SKM-1 treated with dmso at 0.1 percent for 144 hours (cell line): ENCODE results near the gene SEC24C.
A peak's percentile ranks its signal among the peaks of the same experiment; 100 is the strongest.

Experiments used
- DNase-seq: peaks from one replicate; lab custom pipeline; 2025; ENCODE audit not compliant: unreplicated experiment; lab: John Stamatoyannopoulos, UW

Gene SEC24C

DNA sequence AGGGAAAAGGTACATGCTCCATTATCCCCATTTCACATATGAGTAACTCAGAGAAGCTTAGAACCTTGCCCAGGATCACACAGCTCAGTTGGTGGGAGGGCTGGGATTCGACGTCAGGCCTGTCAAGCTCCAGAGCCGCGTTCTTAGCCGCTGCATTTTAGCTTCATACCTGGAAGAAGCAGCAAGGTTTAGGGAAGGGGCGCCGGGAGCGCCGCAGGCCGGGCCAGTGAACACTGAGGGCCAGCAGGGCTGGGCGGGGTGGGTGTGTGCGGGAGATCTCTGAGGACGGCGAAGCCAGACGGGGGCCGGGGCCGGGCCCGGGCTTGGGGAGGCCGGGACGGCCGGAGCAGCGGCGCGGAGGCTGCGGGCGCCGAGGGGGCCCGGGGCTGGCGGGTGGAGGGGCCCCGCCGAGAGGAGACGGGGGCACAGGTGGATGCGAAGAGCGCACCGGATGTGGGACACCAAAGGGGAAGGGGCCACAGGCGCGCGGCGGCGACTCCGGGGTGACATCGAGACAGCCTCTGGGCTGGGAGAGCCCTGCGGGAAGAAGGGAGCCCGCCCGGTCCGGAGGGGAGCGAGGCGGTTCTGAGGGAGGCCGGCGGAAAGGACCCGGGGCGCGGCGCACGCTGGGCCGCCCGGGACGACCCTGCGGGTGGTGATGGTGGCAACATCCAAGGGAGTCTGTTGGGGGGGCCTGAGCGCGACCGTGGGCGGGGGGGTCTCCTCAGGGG, 66.7 kb downstream of the SEC24C start:
- DNase-seq: no peak

GRCh38 chr10:73812657-73813056, 68.5 kb downstream of the SEC24C start:
- no peak for DNase-seq

DNA sequence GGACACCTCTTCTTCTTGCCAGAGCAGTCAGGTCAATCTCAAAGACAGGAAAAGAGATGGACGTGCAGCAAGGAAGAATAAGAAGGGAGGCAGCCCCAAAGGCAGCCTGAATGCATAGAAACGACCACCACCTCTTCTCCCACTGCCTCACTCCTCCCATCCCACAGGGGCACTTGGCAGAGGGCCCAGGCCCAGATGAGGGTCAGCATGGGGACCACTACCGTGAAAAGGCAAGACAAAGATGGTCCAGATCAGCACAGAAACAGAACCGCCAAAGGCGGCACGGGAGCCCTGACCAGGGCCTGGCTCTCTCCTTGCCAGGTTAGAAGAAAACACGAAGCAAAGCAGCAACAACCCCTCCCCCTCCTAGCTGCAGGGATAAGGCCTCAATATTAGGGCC, 69.2 kb downstream of the SEC24C start:
- no peak for DNase-seq

- no peak for DNase-seq
These were observed 70.2 kb downstream of the SEC24C start for GRCh38 chr10:73814276-73814895.

DNA sequence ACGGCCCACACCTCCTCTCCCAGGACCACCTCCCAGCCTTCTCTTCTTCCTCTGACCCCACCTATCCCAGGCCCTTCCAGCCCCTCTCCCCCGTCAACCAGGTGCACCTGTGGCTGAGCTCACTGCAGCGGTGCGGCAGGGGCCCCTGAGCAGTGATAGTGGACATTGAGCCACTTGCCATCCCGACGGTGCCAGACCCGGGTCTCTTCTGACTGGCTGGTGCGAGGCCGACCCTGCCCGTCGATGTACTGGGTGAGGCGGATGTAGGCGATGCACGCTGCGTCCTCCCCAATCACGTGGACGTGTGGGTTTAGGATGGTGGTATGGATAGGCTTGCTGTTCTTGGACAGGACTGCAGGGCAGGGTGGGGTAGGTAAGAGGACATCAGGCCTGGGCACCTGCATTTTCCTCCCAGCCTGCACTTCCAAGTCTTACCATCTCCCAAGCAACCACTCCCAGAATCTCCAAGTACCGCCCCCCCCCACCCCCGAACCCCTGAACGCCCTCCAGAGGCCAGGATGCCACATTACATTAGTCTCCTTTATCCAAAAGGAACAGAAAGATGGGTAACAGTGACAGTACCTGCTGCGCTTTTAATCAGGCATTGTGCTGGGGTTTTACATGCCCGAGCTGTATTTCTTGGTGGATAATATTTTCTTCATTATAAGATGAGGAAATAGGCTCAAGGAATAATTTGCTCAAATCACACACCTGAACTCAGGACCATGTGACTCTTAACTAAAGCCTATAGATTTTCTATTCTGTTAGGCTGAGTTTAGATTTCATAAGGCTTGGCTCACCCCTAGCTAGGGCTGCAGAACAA, 70.9 kb downstream of the SEC24C start:
- DNase-seq: peak; percentile 12

DNA sequence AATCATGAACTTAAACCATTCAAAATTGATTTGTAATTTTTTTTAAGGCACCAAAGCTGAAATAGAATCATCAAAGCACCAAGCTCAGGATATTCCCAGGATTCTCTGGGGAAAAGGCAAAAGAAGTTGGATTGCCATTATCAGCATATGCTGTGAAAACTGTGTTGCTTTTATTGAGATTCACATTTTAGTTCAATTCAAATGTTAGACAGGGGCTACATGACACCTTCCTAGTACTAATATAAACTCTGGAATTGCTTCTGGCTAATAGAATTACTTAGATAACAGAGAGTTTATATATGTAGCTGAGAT, 71.5 kb downstream of the SEC24C start:
- DNase-seq: no peak

GRCh38 chr10:73816917-73817729, 73.0 kb downstream of the SEC24C start:
- no peak for DNase-seq

DNA sequence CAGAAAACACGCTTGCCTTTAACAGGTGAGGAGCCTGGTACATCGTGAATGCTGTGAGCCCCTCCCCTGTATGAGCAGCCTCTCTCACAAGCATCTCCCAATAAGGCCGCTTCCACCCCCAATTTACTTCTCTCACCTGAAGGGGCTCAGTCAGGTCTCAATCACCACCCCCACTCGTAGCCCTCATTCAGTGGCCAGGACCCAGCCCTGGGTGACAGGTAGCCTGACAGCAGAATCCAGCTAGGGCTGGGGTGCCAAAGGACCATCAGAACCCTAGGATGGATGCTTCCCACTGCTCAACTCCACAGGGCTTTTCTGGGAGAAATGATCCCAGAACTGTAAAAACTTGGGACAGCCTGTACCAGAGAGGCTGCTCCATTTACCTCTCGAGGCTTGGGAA, 73.7 kb downstream of the SEC24C start:
- no peak for DNase-seq

- no peak for DNase-seq
These were observed 74.2 kb downstream of the SEC24C start for GRCh38 chr10:73818402-73818801.

GRCh38 chr10:73819081-73819480, 74.9 kb downstream of the SEC24C start:
- no peak for DNase-seq

DNA sequence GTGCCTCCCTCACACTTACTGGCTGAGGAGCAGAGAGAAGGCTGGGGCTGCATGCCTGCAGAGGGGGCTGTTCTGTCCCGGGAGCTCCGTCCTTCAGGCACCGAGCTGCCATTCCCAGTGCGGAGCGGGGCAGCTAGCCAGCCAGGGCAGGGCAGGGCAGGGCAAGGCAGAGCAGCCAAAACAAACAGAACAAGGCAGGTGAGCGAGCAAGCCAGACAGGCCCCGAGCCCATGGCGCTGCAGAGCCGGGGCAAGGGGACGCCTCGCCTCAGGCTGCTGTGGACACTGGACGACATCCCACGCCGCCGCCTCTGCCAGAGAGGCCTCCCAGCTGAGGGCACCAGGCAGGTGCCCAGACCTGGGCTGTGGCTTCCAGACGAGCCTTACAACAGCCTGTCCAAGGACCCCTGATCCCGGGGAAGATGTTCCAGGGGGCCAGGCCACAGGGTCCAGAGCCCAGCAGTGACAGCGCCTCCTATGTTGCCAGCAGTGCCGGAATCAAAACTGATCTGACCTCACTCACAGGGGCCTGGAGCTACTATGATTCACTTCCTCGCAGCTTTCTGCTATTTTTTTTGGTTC, 75.4 kb downstream of the SEC24C start:
- no peak for DNase-seq
